Stimulated activated CD4-positive, alpha-beta T cell treated with anti-CD3 and anti-CD28 coated beads, Interleukin-4, amount 100 ng/mL, for 4 hours (primary cell): ENCODE measurements around the gene CITED4.
"Not testable (repeated sequence)": the region's sequence is repeated elsewhere in the genome, so short reads cannot be mapped to it uniquely, and the experiment has no call there.

Source experiments
- DNase-seq, 2 experiments: peaks; one replicate each; pipeline ENCODE4 v3.0.0-alpha.2; 2020

Gene CITED4

GRCh38 chr1:40862008-40862863, at the start of gene CITED4:
TSS of gene CITED4 (minus strand) at chr1:40862363. CDS start at chr1:40862127, 236 bp downstream.
- peak; percentile 93 to 94 for DNase-seq

- DNase-seq: no peak
Measured at GRCh38 chr1:40911105-40911504, 48.9 kb upstream of the CITED4 start.

- DNase-seq: no peak
Measured at GRCh38 chr1:40909281-40909680, 47.1 kb upstream of the CITED4 start.

- no peak for DNase-seq
Measured at GRCh38 chr1:40908350-40908749, 46.2 kb upstream of the CITED4 start.

GRCh38 chr1:40907899-40908298, 45.7 kb upstream of the CITED4 start:
- DNase-seq: no peak

GRCh38 chr1:40906781-40907400, 44.7 kb upstream of the CITED4 start:
- DNase-seq: no peak

GRCh38 chr1:40905061-40905460, 42.9 kb upstream of the CITED4 start:
- no peak for DNase-seq

- DNase-seq: no peak
Measured at GRCh38 chr1:40903106-40903505, 40.9 kb upstream of the CITED4 start.

- no peak for DNase-seq
Measured at GRCh38 chr1:40901886-40902852, 40.0 kb upstream of the CITED4 start.

- no peak for DNase-seq
Measured at GRCh38 chr1:40899230-40899870, 37.2 kb upstream of the CITED4 start.

- no peak for DNase-seq
Measured at GRCh38 chr1:40898431-40898901, 36.3 kb upstream of the CITED4 start.

- DNase-seq: no peak
Measured at GRCh38 chr1:40897513-40897912, 35.4 kb upstream of the CITED4 start.

- DNase-seq: no peak
Measured at GRCh38 chr1:40896482-40896881, 34.3 kb upstream of the CITED4 start.

- DNase-seq: no peak
Measured at GRCh38 chr1:40895601-40896000, 33.4 kb upstream of the CITED4 start.

- DNase-seq: not testable (repeated sequence)
Measured at GRCh38 chr1:40894858-40895257, 32.7 kb upstream of the CITED4 start.

GRCh38 chr1:40894455-40894854, 32.3 kb upstream of the CITED4 start:
- no peak for DNase-seq

GRCh38 chr1:40893946-40894345, 31.8 kb upstream of the CITED4 start:
- no peak for DNase-seq

GRCh38 chr1:40892354-40892753, 30.2 kb upstream of the CITED4 start:
- DNase-seq: no peak

- no peak for DNase-seq
Measured at GRCh38 chr1:40890771-40891170, 28.6 kb upstream of the CITED4 start.

GRCh38 chr1:40887652-40888051, 25.5 kb upstream of the CITED4 start:
- DNase-seq: no peak

GRCh38 chr1:40887012-40887378, 24.8 kb upstream of the CITED4 start:
- no peak for DNase-seq

- DNase-seq: no peak
Measured at GRCh38 chr1:40886318-40887011, 24.3 kb upstream of the CITED4 start.
